Kidney epithelial cell (primary cell): ENCODE results near the gene RB1. TPM values are rescaled to one million over a fixed set of nuclear protein-coding genes. Genes with fewer than 3 reads are reported as not detected.

Experiments
- DNase-seq: peaks from one replicate; pipeline ENCODE4 v3.0.0-alpha.2; 2010; ENCODE audit warnings: low read depth
- H3K27me3 ChIP-seq: 2 replicates; pipeline ENCODE4 v1.6.0; 2011; ENCODE audit warnings: low read length; ENCODE audit not compliant: control insufficient read depth, insufficient read depth
- H3K36me3 ChIP-seq: 2 replicates; pipeline ENCODE4 v1.5.1; 2011; ENCODE audit warnings: low read length; ENCODE audit not compliant: control insufficient read depth, insufficient read depth
- H3K4me3 ChIP-seq: 2 replicates; pipeline ENCODE4 v1.5.1; 2011; ENCODE audit warnings: low read depth, mild to moderate bottlenecking, control low read depth, low read length
- CTCF ChIP-seq: IDR thresholded peaks from 2 replicates; pipeline ENCODE4 v1.5.1; 2011; ENCODE audit warnings: mild to moderate bottlenecking, moderate library complexity, low read length, control low read depth, inconsistent platforms; ENCODE audit not compliant: insufficient read depth, poor library complexity, severe bottlenecking
- total RNA-seq: library from RNA; depleted of rRNA; stranded (reverse); fragments of >200 nt; gene quantifications from 2 replicates; pipeline ENCODE4 v1.2.3, GENCODE V29; 2015

RB1 gene
- total RNA-seq, 1 donor from 2014 or later: 27.1 TPM

GRCh38 chr13:48437371-48437770 lies 133.8 kb downstream of the RB1 start:
- no peak overlapping the region for H3K4me3 ChIP-seq
- TF ChIP-seq CTCF: no peak
- DNase-seq: no peak
- no peaks in the 10 kb centered on the region for H3K27me3 ChIP-seq
- no peaks in the 10 kb centered on the region for H3K36me3 ChIP-seq

GRCh38 chr13:48443442-48444208 lies 140.1 kb downstream of the RB1 start:
- H3K27me3 ChIP-seq: no peaks in the 10 kb centered on the region
- H3K36me3 ChIP-seq: no peaks in the 10 kb centered on the region
- TF ChIP-seq CTCF: no peak
- DNase-seq: no peak
- no peak overlapping the region for H3K4me3 ChIP-seq

- DNase-seq: no peak
- Histone ChIP-seq H3K4me3 (no peak overlapping the region), H3K27me3 (no peaks in the 10 kb centered on the region), H3K36me3 (no peaks in the 10 kb centered on the region)
- no peak for TF ChIP-seq CTCF
Measured at GRCh38 chr13:48446464-48446863, 142.9 kb downstream of the RB1 start.

GRCh38 chr13:48448285-48448958 lies 144.9 kb downstream of the RB1 start:
- no peak for DNase-seq
- H3K4me3 ChIP-seq: no peak overlapping the region
- TF ChIP-seq CTCF: no peak

GRCh38 chr13:48448959-48449614 lies 145.5 kb downstream of the RB1 start:
- DNase-seq: no peak
- H3K27me3 ChIP-seq: no peaks in the 10 kb centered on the region
- no peak for TF ChIP-seq CTCF
- H3K4me3 ChIP-seq: no peak overlapping the region
- no peaks in the 10 kb centered on the region for H3K36me3 ChIP-seq

More at GRCh38 chr13:48448285-48448958, 144.9 kb downstream of the RB1 start:
- Histone ChIP-seq H3K36me3 (no peaks in the 10 kb centered on the region), H3K27me3 (no peaks in the 10 kb centered on the region)
